GM18907 (cell line): Measurements from ENCODE around the gene TNFSF10.
A peak's percentile ranks its signal among the peaks of the same experiment; 100 is the strongest.

Experiments
- ATAC-seq: cut with Tn5 transposase; IDR thresholded peaks from one replicate; pipeline ENCODE4 v1.9.1; 2021; ENCODE audit warnings: mild to moderate bottlenecking, moderate library complexity; ENCODE audit not compliant: unreplicated experiment

Gene TNFSF10

DNA sequence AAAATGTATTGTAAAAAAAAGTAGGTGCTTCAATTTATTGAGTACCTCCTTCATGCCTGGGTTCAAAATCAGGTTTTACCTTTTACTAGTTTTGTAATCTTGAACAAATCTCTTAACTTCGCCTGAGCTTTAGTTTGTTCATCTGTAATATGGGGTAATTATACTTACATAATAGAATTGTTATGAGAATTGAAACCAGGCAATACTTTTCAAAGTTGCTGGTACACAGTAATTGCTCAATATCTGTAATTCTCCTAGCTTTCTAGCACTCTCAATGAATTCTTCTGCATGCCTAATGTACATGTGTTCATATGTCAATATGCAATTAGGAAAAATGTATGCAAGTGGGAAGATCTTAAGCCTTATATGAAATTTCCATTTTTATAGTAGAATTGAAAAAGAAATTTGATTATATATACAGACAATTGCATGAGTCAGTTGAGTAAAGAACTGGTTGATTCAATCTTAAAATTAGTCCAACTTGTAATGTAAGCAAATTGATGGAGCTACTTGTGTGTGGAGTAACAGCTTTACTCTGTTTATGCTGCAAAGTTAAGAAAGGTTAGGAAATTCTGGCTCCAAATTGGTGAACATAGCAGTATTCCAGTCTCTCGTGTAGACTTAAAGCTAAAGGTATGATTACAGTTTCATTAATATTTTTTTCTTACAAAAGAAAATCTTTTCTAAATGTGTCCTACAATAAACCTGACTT is 4.1 kb downstream of the TNFSF10 start:
- ATAC-seq: no peak

DNA sequence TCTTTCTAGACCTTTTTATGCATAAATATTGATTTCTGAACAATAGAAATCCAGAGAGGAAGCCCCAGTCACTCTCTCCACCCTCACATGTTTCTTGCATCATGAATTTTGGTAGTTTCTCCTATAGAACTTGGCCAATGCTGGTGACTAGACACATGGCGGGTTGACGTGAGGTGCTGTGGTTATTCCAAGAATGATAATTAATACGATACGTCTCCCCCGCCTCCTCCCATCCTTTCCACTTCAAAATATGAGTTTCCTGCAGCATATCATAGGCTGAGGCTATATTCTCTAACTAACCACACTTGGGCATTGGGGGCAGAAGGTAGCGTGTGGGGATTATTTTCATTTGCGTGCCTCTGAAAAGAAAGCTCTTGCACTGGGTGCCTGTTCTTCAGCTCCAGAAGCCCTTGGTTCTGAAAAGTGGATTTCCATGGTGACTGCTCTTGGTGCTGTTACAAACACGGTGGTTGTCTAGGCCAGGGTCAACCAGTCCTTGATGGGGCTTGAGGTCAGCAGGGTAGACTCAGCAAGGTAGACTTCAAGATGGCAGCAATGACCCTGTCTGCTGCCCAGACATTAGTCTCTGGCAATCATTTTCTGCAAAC is 5.3 kb downstream of the TNFSF10 start:
- ATAC-seq: no peak

DNA sequence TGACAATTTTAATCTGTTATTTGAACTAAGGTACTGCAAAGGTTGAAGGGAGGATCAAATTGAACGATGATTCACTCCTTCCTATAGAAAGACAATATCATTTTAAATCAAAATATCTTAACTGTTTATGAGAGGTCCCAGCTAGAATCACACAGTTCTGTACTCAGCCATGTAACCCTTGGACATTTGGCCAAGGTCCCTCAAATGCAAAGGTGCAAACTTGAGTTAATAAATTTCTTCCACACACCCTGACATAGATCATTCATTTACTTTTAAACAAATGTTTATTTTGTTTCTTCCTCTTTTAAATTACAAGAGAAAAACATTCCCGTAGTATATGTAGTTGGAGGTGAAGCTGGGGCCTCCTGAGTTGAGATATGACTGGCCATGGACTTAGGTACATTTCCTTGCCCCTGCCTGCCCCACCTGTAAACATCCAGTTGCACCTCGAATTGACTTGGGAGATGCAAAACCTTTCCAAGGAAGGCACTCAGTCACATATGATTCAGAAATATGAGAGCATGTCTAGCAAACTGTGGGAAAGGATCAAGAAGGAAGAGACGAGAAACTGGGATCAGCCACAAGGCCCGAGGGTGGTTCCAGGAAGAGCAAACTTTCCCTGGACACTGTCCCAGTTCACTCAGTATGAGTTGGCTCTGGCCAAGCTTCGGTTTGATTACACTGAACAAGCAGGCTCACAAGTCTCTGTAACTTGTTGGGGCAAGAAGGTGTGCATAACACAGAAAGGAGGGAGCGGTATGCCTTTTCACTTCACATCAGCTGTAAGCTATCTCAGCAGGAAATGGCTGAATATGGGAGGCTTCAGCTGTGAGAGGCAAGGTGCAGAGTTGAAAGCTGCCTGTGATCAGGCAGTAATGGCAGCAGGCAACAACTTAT is 6.7 kb downstream of the TNFSF10 start:
- ATAC-seq: no peak

DNA sequence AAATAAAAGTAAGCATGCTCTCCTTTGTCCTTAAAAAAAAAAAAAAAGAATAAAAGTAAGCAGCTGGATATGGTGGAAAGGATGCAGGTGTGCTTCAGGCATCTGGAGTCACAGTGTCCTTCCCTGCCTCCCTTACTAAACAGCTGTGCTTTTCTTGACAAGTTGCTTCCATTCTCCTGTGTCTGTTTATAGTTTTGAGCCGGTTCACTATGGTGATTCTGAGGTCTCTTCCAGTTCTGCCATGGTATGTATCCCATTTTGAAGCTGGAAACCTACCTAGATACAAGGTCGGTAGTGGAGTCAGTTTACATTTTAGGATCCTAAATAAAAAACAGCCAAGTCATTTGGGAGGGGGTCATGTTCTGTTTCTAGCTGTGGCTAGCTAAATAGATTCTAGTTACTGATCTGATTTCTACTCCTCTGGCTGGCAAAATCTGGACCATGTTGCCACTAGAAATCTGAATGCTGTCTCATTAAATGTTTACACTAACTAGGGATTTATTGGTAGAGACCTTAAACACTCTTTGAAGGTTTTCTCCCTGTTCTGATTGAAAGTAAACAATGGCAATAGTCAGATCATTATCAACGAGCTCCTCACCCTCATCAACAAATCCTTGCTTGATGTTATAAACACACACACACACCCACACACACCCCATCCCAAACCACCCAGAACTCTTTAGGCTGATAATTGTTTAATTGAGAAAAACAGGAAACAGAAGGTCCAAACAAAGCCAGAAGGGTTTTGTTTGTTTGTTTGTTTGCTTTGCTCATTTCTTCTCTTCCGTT is 7.9 kb downstream of the TNFSF10 start:
- ATAC-seq: no peak

DNA sequence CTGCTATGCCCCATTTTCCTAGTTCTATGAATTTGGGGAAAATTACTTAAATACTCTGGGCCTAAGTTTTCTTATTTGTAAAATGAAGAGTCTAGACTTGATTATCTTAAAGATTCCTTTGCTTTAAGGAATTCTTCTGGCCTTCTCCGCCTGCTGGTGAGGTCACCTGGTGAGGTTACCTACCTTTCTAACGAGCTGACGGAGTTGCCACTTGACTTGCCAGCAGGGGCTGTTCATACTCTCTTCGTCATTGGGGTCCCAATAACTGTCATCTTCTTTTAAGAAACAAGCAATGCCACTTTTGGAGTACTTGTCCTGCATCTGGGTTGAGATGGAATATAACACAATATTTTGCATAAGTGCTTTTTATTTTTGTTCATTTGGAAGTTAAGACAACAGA is 8.6 kb downstream of the TNFSF10 start:
- ATAC-seq: no peak

DNA sequence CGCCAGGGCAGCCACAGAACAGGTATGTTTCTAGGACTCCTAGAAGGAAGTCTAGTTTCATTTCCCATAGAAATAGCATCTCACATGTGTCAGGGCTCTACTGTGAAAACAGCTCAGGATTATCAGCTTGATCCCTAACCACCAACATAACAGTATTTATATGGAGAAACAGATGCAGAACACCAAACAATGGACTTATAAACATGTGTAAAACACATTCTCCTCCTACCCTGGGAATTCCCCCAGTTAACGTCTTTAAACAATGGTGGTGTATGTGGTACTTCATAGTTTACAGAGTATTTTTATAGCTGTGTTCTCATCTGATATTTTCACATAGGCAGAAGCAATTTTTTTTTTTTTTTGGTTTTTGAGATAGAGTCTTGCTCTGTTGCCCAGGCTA is 9.7 kb downstream of the TNFSF10 start:
- ATAC-seq: no peak

DNA sequence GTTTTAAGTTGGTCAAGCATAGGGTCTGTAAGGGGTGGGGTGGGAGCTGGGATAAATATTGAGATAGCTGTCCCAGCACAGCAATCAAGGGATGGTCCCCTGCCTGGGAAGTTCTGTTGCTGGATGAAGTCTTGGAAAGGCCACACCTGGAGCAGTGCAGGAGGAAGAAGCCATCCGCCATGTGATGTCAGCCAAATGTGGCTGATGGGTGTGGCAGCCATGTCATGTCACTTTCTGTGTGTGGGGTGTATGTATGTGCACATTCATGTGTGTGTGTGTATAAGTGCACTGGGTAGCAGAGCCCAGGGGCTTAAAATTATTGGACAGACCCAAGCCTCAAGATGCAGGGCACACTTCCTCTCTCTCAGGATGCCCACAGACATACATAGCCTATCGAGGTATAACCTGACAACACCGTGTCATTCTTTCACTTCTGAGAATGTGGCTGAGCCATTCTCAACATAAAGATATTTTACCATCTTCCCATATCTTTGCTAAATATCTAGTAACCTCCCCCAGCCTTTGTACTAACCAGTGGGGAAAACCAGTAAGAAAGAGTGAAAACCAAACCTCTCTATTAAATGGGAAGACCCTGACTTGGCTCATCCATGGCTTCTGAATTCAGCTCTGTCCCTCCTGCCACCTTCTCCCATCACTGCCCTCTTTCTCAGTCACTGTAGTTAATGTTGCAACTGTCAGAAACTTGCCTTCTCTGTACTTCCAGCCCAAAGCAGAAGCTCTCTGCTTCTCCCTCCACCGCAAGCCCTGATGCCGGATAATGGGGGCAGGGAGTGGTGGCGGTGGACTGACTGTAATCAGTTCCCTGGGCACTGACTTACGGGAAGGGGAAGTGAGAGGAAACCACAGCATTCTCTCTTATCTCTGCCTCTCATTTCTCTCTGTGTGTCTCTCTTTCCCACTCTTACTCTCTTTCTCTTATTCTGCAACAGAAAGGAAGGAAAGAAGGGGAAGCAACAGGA is 11.2 kb downstream of the TNFSF10 start:
- peak; percentile 75 for ATAC-seq

DNA sequence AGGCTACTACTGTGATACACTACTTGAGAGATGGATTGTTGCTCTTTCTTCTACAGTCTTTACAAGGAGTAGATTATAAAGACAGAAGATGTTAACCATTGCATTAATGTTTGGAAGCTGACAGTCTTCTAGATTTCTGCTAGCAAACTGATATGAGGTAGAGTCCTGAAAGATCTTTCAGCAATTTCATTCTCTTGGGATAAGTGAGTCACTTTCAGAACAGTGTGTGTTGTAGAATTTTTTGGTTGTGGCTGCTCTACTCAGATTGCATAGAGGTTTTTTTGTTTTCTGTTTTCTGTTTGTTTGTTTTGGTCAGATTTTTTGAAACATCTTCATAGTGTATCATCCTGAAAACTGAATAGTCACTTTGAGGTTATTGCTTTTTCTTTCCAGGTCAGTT is 17.1 kb downstream of the TNFSF10 start:
- ATAC-seq: no peak

DNA sequence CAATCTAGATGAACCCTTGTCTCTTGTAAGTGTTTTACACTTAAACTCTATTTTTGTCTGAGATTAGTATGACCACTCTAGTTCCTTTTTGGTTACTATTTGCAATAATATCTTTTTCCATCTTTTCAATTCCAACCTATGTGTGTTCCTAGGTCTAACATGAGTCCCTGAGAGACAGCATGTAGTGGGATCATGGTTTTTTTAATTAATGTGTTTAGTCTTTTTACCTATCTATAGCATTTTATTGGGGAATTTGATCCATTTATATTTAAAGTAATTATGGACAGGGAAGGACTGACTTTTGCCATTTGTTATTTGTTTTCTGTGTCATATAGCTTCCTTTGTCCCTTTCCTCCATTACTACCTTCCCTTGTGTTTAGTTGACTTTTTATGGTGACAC is 21.7 kb downstream of the TNFSF10 start:
- no peak for ATAC-seq

DNA sequence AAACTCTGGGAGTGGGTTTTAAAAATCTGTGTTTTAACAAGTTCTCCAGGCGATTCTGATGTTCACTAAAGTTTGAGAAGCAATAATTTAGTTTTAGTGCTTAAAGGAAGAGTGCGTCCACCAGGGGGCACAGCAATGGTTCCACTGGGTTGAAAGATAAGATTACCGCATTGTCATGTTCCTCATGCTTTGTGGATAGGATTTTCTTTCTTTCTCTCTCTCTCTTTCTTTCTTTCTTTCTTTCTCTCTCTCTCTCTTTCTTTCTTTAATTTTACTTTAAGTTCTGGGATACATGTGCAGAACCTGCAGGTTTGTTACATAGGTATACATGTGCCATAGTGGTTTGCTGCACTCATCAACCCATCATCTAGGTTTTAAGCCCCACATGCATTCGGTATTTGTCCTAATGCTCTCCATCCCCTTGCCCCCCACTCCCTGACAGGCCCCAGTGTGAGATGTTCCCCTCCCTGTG is 33.0 kb downstream of the TNFSF10 start:
- ATAC-seq: peak; percentile 71

DNA sequence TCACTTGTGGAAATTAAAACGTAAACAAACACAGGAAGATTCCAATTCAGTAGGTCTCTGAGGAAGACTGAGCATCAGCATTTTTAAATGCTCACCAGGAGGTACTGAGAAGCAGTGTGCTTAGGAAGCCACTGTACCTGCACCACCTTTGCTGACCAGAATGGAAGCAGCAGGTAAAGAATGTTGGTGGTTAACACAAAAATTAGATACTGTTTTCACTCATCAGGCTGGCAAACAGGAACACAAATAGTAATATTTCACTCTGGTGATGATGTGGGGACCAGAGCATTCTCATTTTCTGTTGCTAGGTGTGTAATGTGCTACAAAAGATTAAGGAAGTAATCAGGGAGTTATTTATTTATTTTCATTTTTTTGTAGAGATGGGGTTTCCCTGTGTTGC is 45.1 kb downstream of the TNFSF10 start:
- ATAC-seq: peak; percentile 63

DNA sequence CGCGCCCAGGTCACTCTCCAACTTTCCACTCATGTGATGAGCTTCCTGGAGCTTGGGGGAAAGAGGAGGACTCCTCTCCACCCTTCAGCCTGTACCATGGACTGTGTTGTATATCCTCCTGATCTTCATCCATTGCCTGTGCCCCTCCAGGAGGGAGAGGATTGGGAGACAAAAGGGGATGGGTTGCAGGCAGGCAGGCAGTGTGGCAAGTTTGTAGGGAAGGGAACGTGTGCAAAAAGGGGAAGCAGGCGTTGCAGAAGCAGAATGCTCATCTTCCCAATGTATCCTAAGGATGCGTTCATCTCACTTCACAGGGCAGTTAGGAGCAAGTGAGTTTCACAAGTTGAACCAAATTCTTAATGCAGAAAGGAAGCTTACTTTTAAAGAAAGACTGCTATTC is 46.9 kb downstream of the TNFSF10 start:
- no peak for ATAC-seq

DNA sequence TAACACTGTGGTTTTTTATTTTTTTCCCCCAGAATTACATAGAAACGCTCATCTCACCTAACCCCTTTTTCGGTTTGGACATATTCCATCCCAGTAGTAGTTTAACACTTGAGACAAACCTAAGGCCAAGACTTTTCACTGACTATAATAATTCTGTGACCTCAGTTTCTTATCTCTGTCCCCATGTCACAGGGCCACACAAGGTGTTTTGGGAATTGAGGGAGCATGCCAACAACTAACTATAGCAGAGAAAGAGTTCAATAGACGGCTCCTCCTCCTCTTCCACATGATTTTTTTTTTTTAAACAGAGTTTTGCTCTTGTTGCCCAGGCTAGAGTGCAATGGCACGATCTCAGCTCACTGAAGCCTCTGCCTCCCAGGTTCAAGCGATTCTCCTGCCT is 47.5 kb downstream of the TNFSF10 start:
- no peak for ATAC-seq

DNA sequence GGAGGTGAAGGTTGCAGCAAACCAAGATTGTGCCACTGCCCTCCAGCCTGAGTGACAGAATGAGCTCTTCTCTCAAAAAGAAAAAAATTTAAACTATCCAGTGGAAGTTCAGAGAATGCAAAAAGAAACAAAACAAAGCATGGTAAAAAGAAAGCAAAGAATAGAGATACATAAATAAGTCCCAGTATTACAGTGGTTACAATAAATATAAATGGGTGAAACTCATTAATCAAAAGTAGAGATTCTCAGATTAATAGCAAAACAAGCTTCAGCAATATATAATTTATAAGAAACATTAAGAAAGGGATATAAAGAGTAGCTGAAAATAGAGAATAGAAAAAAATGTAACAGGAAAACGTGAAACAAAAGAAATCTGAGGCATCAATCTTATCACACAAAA is 51.3 kb downstream of the TNFSF10 start:
- ATAC-seq: no peak

DNA sequence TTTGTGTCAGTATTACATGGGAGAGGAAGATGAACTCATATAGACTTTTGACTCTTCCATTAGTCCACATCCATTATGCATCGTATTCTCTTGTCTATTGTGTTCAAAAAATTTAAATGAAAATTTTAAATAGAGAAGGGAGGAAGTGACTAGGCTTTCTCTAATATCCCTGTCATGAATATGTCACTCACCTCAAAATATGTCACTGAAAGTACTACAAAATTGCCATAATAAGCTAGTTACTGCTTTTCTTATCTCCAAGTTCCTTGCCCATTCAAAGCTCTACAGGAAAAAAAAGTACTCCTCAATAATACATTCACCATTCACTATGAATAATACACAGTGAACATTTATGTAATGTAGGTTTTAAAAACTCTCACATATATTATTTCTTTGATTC is 52.6 kb downstream of the TNFSF10 start:
- ATAC-seq: no peak

DNA sequence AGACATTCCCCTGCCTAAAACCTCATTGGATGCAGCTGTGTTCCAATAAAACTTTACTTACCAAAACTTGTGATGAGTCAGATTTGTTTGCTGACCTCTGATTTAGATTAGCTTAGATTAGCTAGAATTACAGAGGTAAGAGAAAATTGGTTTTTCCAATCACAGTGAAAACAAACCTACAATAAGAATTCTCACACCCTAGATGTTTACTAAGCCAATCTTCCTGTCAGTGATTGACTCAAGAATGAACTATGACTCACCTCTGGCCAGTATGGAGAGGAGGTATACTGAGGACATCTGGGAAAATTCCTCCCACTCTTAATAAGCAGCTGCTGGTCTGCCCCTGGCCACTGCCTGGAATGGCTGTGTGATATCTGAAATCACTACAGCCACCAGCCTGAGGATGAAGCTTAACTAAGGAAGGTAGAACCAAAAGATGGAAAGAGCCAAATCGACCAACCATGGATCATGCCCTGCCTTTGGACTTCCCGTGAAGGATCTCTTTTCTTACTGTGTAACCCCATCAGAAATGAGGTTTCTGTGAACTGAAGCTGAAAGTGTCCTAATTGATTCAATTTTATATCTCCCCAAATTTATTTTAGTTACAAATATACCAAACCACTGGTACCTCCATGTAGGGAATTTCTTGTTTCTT is 55.9 kb downstream of the TNFSF10 start:
- ATAC-seq: no peak

DNA sequence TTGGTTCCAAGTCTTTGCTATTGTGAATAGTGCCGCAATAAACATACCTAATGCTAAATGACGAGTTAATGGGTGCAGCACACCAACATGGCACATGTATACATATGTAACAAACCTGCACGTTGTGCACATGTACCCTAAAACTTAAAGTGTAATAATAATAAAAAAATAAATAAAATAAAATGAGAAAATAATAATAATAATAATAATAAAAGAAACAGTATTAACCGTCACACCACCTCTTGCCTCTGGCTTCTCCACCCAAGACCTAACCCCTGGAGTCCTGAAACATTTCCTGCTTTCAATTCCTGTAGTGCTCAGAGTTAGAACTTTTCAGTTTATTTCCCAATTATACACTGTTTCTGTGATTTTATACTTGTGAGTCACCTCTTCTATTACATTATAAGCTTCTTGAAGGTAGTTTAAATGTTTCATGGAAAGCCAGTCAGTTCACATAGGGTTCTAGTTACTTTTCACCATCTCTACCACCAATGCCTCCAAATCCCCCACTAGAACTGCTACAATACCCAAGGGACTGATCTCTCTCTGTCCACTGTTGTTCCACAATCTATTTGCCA is 56.6 kb downstream of the TNFSF10 start:
- no peak for ATAC-seq

DNA sequence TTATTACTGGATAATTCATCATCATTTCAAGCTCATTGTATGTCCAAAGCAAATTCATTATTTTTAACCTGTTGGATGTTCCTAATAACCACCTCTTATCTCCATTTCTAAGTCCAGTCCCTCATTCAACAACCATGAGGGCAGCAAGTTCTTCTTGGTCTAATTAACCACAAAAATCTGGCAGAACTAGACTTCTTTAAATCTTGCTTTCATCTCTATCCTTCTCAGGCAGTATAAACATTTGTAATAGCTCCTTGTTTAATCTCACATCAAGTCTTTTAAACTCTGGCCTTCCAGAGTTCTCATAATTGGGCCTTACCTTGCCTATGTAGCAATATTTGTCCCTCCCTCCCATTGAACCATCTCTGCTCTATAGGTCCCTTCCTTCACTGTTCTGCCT is 57.9 kb downstream of the TNFSF10 start:
- ATAC-seq: no peak

DNA sequence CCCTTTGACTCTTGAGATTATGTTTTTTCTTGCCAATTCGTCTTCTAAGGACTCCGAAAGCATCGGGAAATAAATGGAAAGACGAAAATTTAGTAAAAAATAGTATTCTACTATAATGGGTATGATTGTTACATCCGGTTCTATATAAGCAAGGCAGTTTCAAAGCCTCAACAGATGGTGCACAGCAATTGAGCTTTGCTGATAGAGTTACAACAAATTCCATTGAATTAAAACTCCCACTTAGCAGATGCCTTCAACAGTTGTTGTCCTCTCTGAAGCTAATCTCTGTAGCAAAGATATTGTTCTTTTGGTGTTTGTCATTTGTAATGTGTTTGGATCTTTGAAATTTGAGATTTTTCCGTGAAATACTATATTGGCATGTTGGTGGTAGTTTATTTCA is 58.9 kb downstream of the TNFSF10 start:
- ATAC-seq: no peak
